HPDE6-E6E7 (cell line): ENCODE measurements around the gene GIPC2.
"Not testable (repeated sequence)": the region's sequence is repeated elsewhere in the genome, so short reads cannot be mapped to it uniquely, and the experiment has no call there.

Experiments
- DNase-seq: peaks from one replicate; pipeline ENCODE4 v3.0.0; 2011; ENCODE audit warnings: missing footprints; ENCODE audit errors: extremely low spot score

GIPC2 gene, protein sequence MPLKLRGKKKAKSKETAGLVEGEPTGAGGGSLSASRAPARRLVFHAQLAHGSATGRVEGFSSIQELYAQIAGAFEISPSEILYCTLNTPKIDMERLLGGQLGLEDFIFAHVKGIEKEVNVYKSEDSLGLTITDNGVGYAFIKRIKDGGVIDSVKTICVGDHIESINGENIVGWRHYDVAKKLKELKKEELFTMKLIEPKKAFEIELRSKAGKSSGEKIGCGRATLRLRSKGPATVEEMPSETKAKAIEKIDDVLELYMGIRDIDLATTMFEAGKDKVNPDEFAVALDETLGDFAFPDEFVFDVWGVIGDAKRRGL

DNA sequence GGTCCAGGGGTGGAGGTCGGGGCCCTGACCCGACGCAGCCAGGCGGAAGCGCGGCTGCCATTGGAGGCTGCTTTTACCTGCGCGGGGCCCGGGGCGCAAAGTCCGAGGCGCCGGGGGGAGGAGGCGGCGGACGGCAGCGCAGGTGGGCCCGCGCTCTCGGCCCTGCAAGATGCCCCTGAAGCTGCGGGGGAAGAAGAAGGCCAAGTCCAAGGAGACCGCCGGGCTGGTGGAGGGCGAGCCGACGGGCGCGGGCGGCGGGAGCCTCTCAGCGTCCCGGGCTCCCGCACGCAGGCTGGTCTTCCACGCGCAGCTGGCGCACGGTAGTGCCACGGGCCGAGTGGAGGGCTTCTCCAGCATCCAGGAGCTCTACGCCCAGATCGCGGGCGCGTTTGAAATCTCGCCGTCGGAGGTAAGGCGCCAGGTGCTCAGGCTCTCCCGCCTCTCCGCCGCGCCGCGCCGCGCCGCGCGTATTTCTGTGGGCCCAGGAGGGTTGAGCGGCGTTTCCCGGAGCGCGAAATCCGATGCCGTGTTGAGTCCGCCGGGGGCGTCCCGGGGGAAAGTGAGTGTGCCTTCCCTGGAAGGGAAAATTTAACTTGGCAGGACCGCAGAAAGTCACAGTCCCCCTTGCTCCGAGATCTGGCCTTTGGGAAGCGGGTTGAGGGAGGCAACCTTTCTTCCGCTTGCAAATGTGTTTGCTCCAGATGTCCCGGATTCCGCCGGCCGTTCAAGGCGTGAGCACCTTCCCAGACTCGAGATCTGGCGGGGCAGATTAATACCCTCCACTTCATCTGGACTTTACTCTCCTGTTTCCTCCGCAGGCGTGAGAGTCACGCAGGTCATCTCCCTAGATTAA lies at the start of gene GIPC2:
TSS of gene GIPC2 (plus strand) at position 41 of the 853 bp plus-strand sequence. CDS start at position 170, 129 bp downstream.
- no peak for DNase-seq

DNA sequence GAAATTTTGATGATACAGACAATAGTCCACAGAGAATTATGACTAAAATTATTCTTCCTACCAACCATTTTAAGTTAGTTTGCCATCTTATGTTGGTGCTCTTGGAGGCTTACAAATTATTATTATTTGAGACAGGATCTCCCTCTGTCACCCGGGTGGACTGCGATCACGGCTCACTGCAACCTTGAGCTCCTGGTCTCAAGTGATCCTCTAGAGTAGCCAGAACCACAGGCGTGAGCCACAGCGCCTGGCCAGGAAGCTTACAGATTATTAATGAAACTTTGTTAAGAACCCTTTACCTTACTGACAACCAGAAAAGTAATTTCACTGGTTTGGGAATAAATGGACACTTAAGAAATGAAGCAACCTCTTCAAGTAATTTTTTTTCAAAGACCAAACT lies 49.0 kb upstream of the GIPC2 start:
- no peak for DNase-seq

DNA sequence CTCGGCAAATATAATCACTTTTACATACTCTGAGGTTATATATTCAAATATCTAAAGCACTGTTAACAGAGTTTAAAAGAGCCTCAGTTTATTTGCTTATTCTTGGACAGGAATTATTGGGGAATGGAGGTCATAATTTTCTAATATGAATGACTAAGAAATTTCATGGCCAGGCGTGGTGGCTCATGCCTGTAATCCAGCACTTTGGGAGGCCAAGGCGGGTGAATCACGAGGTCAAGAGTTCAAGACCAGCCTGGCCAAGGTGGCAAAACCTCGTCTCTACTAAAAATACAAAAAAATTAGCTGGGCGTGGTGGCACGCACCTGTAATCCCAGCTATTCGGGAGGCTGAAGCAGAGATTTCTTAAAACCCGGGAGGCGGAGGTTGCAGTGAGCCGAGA lies 45.2 kb upstream of the GIPC2 start:
- DNase-seq: not testable (repeated sequence)

DNA sequence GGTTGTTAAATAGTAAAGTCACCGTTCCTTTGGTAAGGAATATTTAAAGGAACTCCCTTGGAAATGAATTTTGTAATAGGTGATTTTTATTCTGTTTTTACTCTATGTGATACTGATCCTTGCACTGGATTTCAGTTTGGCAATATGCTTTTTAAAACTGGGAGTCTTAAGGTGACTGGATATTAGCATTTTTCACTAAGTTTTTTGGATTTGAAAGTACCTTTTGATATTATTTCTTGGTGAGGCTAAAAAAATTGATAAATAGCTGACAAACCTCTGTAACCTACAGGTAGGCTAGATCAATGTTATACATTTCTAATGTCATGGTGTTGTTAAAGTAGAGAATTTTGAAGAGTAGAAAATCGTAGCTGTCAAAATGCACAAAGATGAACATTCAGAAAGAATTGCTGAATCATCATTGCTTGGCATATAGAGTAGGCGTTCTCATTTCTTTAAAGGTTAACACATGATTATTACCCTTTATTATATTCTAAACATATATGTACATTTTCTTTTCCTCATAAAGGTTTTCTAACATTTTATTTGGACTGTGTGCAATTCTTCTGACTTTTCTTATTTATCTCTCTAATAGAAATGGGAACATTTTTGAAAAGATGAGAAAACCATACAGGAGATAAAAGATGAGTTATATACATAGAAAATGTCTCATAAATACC lies 42.6 kb upstream of the GIPC2 start:
- DNase-seq: no peak

DNA sequence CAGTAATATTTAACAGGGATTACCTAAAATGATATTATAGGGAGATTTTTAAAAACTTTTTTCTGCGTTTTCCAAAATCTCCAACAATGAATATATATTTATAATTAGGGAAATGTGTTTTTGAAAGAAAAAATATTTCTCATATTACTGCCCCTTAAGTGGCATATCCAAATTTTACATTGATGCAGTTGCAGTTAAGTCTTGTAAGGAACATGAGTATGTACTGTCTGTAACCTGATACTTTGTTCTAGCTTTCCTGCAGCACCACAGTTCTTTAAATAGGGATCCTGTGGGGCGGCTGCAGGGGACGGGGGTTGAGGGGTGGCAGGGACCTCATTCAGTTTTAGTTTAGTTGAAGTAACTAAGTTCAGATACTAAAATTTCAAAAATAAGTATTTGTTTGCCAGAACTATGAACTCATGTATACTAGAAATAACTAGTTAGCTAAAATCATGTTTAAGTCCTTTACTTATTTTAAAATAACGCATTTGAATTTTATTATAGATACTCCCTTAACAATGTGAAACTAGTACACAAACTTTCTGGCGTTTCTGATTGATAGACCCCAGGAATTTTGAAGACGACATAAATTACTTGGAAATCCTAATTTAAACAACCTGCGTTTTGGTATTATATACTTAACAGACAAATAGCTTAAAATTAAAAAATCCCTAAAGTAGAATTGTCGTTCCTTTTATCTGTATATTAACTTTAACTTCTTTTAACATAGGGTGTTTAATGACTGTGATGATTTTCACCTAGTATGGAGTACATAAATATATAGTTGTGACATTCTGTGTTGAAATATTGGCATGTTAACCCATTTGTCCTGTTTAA lies 41.7 kb upstream of the GIPC2 start:
- peak; percentile 40 for DNase-seq

DNA sequence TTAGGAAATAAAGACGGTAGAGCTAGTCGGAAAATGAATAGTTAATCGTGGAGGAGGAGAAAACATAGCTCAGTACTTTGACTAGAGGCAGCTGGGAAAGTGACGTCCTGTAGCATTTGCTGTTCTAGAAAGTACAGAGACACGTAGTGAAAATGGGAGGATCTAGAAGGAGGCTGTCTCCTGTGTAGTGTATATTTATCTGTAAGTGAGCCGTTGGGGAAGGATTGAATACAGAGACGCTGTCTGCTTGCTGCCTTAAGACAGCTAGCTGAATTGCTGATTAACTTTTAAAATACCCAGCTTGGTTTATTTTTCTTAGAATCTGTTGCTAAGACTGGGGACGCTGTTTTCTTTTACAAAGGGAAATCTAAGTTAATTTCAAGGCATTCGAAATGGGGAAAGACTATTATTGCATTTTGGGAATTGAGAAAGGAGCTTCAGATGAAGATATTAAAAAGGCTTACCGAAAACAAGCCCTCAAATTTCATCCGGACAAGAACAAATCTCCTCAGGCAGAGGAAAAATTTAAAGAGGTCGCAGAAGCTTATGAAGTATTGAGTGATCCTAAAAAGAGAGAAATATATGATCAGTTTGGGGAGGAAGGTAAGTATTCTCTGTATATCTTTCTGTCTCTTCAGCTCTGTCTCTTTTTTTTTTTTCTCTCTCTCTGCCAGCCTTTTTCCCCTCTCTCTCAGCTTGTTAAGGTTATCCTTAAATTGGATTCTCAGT lies 40.9 kb upstream of the GIPC2 start, which contains the start of gene DNAJB4:
TSS of gene DNAJB4 (plus strand) at position 221 of the 729 bp plus-strand sequence. CDS start at position 393, 172 bp downstream.
- peak; percentile 66 for DNase-seq

DNA sequence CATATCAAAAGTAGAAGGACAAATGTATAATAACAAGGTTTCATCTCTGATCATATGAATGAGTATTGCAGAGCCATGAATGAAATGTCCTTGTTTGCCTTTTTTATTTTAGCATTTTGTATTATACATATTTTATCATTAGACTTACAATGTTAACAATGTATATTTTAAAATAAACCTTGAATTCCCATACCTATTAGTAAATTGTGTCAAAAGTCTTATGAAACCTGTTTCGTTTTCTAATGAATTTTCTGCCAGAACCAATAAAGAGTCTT lies 40.4 kb upstream of the GIPC2 start:
- DNase-seq: no peak

DNA sequence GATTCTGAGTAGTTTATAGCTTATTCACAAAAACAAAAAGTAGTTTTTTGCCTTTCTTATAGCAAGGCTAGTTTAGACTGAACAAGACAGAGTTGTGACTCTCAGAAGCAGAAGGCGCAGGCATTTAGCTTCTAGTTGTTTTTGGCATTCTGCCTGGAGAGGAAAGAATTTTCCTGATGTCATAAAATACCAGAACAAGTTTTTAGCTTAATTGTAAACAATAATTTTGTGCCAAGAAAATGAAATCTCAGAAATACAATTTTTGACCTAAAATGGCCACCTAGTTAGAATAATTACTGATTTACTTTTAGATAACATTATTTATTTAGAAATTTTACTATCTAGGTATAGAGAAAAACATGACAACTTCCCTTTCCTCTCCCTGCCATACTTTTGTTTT lies 40.0 kb upstream of the GIPC2 start:
- DNase-seq: peak; percentile 2

DNA sequence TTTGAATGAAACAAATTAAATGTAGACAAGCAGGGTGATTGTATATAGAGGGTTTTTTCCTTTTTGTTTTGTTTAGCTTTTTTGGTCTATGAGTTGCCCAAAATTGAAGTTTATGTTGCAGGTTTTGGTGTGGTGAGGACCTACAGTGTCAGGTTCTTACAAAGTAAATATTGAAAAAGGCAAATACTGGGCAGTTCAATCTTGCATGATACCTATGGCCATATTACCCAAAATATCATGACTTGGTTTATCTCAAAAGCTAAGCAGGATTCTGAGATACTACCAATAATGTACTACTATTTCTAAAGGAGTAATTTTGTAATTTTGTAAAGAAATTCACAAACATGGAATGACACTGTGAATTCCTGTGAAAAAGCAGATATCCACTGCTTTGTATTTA lies 39.2 kb upstream of the GIPC2 start:
- no peak for DNase-seq

DNA sequence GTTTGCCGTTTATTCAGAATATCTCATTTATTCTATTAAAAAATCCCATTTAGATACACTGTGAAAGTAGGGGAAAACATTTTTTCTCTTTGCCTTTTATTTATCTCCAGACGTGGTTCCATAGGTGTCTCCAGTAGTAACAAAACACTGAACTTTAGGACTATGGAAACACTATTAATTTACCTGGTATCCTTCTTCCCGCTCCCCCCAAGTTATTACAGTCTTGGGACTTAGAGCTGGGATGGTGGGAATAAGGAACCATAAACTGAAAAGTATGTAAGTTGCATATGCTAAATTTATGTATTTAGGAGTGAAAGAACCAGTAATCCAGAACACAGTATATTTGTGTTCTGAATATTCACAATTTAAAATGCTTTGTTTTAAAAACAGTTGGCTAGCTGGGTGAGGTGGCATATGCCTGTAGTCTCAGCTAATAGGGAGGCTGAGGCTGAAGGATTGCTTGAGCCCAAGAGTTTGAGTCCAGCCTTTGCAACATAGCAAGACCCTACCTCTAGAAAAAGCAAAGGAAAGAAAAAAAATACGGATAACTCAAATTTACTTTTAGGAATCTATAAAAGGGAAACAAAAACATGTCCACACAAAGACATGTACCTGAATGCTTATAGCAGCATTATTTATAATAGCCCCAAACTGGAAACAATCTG lies 38.0 kb upstream of the GIPC2 start:
- DNase-seq: no peak

DNA sequence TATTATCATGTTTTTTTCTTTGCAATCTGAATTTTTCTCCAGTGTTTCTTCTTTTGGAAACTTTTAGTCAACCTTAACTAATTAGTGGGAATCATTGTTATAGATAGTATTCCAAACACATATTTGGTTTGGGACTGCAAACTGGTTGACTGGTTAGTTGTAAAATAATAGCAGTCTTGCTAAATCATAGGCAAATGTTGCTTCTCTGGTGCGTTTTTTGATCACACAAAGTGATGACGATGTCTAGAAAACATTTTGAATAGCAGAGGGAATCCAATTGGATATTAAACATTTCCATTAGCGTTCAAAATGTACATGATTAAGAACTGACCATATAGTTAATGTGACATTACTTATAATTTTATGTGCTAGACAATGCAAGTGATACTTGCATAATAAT lies 36.5 kb upstream of the GIPC2 start:
- no peak for DNase-seq

DNA sequence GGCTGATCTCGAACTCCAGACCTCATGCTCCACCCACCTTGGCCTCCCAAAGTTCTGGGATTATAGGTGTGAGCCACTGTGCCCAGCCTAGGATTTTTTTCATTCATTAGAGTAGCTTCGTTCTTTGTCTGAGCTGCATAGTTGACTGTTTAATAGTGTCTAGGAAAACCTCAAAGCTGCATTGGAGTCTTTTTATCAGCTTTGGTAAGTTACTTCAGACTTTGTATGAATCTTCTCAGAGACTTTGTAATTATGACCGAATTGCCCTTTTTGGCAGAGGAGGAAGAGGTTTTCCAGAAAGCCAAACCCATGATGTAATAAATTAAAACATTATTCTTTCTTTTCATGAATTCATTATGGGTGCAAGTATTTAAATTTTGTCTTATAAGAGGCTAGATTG lies 35.9 kb upstream of the GIPC2 start:
- DNase-seq: no peak

DNA sequence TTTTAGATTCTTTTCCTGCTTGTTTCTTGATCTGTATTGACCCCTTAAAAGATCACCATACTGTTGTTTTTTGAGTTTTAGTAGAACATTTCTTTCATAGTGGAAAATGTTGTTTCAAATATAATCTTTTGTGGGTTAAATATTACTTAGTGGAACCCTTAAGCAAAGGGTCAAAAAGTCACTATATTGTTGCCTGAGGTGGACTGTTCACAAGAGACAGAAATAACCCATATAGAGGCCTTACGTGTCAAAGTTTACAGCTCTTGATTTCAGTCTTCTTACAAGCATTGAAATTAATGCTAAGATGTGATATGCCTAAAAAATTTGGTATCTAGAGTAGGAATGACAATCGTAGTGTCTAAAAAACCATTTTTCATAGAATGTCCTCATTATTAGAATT lies 34.7 kb upstream of the GIPC2 start:
- DNase-seq: no peak

DNA sequence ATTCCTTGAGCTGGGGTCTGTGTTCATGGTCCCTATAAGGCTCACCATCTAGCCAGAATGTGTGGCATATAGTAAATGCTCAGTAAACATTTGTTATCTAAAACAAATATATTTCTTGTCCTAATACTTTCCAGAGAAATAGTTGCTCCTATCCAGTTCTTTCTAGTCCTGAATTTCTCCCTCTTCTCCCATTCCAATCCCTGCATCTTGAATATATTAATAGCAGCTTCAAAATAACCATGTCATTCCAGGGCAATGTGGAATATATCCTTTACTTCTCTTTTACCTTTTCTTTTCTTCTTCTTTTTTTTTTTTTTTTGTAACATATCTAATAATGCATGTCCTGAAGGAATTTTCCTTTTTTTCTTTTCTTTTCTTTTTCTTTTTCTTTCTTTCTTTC lies 30.6 kb upstream of the GIPC2 start:
- DNase-seq: no peak

DNA sequence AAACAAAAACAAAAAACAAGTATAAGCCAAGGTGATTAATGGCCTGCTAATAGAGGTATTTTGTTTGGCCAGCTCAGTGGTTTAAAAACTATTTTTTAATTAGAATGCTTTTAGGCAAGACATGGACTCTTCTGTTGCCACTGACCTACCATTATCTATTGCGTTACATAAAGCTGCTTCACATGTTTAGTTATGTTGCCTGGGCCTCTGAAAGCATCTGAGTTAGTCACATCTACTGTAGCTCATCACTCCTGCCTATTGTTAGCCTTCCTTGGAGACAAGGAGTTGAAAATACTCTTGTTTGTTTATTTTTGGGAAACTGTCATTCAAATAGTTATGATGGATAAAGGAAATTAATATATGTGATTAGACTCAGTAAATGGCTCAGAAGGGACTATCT lies 26.7 kb upstream of the GIPC2 start:
- no peak for DNase-seq

DNA sequence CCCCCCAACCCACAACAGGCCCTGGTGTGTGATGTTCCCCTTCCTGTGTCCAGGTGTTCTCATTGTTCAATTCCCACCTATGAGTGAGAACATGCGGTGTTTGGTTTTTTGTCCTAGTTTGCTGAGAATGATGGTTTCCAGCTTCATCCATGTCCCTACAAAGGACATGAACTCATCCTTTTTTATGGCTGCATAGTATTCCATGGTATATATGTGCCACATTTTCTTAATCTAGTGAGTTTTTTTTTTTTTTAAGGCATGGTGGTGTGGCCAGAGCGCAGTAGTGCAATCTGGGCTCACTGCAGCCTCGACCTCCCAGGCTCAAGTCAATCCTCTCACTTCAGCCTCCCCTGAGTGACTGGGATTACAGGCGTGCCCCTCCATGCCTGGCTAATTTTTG lies 24.6 kb upstream of the GIPC2 start:
- DNase-seq: not testable (repeated sequence)

DNA sequence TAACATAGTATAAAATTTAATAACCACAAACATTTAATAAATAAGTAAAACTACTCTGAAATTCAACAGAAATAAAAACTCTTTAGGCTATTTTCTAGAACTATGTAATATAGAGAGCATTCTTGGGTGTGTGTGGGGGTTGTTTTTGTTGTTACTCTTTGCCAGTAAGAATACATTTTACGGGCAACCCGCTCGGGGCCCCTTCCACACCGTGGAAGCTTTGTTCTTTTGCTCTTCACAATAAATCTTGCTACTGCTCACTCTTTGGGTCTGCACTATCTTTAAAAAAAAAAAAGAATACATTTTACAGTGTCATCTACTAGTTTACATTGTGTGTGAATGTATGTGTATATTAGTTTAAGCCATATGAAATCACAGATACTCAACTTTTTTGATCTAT lies 16.0 kb upstream of the GIPC2 start:
- no peak for DNase-seq

DNA sequence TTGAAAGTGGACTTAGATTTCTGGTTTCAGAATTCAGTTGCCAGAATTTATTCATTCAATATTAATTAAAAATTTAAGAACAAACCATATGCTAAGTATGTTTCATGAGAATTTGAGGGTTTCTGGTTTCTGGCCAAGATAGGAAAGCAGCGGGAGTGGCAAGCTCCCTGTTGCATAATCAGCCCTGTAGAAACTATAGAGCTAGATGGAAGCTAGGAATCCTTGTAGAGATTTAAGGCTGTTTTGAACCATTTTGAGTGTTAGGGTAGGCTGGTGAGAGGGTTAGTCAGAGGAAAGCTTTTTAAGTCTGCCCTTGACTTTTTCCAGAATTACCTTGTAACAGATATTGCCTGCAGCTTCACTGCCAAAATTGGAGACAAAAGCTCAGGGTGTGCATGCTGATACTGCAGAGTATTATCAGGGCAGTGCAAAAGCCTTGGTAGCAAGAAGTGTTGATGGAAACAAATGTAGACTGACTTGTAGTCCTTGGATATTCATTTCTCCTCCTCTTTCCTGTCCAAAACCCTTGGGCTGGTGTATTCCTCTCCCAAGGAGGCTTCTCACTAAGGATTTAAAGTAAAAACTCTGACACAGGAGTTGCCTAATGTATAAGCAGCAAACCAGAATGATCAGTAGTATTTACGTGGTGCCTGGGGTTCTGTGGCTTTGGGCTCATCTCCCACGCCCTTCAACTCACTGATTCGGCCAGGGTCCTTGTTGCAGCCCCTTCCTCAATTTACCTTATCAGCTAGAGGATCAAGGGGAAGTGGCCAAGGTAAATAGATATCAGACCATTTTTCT lies 12.6 kb upstream of the GIPC2 start:
- no peak for DNase-seq

DNA sequence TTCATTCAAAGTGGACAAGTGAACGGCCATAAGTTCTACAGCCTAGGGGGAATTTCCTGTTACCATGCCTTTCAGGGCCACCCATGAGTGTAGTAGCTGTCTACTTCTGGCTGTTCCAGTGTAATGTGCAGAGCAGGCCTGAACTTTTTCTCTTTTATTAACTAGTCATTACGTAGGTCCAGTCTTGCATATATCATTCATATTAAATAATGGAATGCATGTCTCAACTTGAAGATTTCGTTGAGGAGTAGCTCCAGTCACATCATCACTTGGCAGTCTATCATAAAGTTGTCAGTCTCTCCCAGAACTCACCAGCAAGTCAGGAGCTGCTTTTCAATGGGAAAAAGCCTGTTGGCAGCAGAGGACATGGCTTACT lies 12.0 kb upstream of the GIPC2 start:
- DNase-seq: peak; percentile 56

DNA sequence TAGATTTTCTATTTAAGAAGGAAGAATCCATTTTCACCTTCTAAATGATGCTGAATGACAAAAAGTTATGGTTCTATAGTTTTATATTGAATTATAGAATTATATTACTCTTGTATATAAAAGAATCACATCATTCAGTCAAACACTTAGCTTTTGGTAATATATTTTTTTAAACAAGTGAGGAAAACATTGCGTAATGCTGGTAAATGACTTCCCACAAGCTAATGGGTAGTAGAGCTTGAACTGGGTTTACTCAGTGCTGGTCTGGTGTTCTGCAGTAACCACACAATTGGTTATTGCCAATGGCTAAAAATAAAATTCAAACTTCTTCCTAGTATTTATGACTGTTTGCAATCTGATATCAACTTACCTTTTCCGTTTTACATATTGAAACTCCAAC lies 10.6 kb upstream of the GIPC2 start:
- DNase-seq: no peak
